GM18498 (cell line): ENCODE results near the gene FXR2.
"Not testable (repeated sequence)": the region's sequence is repeated elsewhere in the genome, so short reads cannot be mapped to it uniquely, and the experiment has no call there.

Experiments used
- ATAC-seq: cut with Tn5 transposase; IDR thresholded peaks from one replicate; pipeline ENCODE4 v1.9.1; 2021; ENCODE audit warnings: mild to moderate bottlenecking, moderate library complexity; ENCODE audit not compliant: unreplicated experiment

Gene FXR2

DNA sequence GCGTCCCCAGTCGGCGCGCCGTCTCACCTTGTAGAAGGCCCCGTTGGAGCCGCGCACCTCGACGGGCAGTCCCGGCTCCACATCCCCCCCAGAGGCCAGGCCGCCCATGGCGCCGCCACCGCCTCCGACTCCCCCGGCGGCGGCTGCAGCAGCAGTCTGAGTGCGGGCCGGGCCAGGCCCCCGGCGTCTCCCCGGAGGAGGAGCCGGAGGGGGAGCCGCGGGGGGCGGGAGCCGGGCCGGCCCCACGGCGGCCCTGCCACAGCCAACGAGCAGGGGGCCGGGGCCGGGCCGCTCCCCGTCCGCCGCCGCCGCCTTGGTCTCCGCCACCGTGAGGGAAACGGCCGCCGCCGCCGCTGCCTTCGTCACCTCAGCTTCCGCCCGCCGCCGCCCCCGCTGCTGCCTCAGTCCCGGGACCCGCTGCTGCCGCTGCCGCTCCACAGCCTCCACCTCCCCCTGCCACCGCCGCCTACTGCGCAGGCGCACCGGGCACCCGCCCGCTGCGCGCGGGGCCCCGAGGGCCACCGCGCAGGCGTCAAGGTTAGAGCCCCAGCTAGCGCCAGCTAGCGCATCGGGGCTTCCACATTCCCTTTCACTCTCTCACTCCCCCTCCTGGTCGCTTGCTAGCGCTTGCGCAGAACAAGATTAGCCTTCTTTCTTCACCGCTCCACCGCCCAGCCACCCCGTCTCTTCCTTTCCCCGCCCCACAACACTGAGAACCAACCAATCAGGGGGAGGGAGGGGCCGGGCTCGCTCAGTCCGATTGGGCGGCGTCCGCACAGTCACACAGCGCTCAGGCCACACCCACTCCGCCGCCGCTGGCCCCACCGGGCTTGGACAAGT lies at the start of gene FXR2:
TSS of gene FXR2 (minus strand) at position 473 of the 840 bp plus-strand sequence. CDS start at position 108, 365 bp downstream.
- peak; percentile 84 for ATAC-seq

DNA sequence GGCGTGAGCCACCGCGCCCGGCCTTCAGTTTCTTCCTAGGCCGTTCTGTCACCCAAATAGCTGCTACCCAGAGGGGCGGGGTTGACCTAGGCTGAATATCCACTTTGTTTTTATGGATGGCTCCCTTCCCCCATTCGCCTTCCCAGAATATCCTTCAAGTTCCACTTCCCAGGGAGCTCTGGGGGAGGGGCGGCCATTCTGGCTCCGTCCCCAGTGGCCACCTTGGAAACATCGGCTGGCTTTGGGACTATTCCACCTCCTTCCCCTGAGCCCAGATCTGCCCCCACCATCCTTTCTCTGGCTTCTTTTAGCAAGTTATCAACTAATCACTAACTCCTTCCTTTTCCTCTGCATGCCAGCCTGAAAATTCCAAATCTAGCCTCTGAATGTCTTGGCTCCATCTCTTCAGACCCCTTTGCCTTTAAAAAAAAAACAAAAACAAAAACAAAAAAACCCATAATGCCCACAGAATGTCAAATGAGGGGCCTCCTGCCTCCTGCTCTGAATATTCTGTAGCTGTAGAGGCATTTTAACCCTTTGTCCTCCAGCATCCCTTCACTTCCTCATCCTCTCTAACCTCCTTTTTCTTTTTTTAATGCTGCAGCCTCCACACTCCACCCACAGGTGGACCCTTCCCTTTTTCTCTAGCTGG lies 42.4 kb upstream of the FXR2 start:
- no peak for ATAC-seq

DNA sequence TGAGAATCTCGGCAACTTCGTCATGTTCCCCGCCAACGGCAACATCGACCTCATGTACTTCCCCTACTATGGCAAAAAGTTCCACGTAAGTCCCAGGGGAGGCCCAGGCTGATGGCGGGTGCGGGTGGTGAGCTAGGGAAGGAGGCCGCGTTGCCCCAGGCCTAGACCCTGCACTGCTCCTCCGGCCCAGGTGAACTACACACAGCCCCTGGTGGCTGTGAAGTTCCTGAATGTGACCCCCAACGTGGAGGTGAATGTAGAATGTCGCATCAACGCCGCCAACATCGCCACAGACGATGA lies 40.8 kb upstream of the FXR2 start:
- no peak for ATAC-seq

DNA sequence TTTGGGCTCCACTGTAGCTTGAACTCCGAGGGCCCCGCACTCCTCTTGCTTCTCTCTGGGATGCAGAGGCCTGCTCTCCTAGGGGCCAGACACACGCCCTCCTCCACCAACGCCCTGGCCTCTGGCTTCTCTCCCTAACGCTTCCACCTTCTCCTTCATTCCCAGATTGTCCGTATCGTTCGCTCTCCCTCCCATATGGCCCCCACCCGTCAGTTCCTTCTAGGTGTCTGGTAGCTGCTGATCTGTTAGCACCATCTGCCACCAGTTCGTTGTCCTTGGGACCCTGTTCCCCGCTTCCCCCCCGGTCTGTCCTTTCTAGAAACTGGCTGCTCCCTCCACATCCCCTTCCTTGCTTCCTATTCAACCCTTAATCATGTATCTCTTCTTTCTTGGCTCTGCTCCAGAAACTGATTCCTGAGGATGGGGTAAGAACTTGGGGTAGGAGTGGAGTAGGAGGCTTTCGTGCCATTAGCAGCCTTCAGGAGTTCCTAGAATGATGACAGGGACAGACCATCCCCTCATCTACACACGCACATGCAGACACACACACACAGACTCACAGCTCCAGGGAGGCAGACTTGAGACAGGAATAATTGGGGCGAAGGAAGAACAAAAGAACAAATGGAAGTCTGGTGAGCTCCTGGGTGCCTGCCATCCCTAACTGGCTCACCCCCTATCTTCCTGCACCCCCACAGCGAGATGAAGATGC lies 40.3 kb upstream of the FXR2 start:
- ATAC-seq: no peak

DNA sequence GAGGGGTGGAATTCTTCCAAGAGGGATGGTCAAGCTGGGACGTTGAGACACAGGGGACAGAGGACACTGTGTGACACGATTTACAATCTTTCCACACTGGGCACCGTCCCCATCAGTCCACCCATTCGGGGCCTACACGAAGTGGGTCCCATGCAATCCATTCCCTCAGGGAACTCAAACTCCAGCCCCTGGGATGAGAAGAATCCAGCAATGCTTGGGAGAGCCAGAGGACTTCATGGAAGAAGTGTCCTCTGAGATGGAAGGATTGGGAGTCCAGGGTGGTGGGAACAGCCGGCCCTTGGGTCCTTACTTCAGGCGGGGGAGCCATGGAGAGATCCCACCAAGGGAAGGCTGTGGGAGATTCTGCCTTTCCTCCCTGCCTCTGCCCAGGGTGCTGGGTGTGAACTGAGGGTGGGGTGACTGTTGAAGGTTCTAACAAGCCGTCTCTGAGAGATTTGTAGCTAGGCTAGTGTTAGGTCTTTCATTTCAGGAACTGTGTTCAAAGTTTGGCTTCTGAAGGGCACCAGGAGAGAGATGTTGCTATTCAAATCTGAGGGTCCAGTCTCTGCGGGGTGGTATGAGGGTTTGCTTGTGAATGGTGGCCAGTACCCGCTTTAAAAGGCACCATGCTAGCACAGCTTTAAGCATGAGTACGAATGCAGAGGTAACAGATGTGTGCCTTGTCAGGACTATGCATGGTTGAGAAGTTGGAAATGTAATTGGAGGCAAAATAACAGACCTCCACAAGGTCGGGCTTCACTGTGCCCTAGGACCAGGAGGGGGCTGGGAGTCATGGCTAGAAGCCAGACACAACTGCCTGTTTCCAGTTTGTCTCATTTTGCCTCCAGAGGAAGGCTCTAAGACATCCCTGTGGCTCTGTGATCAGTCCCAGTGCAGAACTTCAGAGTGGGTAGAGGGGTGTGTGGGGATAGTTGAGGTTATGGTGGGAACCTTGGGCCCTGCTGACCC lies 38.0 kb upstream of the FXR2 start:
- ATAC-seq: no peak

DNA sequence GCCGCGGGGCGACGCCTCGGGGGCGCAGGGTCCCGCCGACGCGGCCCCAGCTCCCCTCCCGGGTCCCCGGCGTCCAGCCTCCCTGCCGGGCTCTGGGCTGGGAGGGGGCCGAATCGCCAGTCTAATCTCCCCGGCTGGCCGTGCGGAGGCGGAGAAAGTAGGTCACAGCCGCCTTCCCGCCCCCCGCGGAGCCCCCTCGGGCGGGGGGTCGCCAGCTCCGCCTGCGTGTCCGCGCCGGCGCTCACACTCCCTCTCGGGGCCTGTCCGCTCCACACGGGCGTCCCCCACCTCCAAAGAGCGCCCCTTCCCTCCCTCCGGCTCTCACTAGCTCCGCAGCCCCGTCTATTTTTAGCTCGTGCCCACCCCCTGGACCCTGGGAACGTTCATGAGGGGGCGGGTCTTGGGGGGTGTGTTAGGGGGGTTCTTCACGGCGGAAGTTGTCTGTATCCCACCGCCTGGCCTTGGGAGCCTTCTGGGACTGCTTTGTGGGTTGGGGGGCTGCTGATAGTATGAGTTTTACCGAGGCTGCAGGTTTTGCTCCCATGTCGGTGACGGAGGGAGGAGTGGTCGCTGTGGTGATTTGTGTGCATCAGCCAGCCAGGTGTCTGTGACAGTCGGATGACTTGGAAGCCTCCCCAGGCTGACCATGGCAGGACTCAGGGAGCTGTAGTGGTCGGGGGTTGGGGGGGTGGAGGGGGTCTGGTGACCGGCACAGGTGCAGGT lies 37.1 kb upstream of the FXR2 start:
- ATAC-seq: no peak

DNA sequence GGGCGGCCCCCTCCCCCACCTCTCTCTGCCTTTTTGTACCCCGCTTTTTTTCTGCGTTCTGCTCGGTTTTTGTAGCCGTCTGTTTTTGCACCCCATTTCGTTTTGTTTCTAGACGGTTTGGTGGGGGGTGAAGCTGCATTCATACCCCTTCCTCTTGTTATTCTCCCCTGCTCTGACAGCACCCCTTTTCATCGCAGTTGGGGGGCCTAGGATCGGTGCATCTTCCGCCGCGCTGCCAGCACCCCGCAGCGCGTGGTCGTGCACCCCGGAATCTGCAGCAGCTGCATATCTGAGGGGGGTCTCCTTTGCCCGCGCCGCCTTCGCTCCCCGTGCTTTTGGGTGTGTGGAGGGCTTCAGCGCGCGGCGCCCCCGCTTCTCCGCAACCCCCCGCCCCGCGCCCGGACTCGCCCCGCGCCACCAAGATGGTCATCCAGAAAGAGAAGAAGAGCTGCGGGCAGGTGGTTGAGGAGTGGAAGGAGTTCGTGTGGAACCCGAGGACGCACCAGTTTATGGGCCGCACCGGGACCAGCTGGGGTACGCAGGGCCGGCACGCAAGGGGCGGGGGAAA lies 36.5 kb upstream of the FXR2 start:
- ATAC-seq: no peak

DNA sequence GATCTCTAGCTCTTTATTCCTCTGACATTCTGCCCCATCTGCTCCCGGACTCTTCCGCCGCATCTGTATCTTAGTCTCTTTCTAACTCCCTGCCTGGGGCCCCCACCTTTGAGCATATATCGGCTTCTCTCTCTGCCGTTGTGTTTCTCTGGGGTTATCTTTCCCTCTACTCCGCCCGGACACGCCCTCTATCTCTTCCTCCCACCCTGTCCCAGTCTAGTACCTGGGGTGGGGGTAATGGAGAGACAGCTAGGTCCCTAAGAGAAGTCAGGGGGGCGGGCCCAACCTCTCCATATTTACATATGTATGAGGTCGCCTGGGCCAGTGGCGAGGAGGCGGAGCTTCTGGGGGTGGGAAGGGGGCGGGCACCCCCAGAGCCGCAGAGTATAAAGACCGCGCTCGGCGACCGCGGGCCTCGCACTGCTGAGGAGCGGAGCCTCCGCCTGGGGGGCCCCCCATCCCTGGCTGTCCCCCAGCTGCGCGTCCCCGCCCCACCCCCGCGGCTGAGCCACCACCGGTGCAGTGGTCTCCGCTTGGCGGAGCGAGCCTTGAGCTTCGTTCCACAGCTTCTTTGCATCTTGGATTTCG lies 35.9 kb upstream of the FXR2 start, which contains the start of gene ATP1B2:
TSS of gene ATP1B2 (plus strand) at position 418 of the 588 bp plus-strand sequence. CDS start 593 bp downstream, outside the sequence.
- peak; percentile 56 for ATAC-seq

DNA sequence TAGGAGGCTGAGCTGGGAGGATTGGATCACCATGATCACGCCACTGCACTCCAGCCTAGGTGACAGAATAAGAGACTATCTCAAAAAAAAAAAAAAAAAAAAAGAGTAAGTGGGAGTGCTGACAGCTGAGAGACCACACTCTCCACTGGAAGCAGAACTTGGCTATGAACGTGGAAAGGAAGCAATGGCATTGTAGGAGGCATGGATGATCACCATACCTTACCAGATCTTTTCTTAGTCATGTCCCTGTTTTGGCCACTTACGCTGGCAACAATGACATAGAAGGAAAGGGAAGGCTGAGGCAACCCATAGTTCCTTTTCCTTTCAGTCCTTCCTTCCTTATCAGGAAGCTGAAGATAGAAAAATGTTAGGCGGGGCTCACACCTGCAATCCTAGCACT lies 32.3 kb upstream of the FXR2 start:
- ATAC-seq: no peak

DNA sequence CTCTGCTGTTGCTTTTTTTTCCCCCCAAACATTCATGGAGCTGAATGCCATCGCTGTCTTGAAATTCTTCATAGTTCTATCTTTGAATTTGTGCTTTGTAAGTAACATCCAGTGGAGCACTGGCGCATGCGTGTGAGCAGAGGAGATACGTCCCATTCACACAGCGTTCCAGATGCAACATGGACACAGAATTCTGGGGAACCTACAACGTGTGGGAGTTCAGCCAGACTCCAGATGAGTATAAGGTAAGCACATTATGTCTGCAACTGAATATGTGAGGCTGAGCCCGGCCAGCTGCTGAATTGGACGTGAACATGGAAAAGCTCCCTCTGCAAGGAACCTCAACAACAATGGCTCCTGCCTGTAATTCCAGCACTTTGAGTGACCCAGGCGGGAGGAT lies 31.8 kb upstream of the FXR2 start:
- no peak for ATAC-seq

DNA sequence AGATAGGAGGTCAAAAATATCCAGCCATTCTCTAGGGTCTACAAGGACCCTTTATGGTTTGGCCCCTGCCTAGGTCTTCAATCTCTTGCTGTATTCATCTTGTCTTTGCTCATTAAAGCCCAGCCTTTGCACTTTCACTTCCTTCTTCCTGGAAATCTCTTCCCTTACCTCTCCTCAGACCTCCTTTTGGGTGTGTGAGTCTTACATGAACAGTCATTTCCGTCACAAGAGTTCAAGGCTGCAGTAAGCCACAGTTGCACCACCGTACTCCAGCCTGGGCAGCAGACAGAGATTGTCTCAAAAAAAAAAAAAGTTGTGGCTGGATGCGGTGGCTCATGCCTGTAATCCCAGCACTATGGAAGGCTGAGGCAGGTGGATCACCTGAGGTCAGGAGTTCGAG lies 30.1 kb upstream of the FXR2 start:
- no peak for ATAC-seq

DNA sequence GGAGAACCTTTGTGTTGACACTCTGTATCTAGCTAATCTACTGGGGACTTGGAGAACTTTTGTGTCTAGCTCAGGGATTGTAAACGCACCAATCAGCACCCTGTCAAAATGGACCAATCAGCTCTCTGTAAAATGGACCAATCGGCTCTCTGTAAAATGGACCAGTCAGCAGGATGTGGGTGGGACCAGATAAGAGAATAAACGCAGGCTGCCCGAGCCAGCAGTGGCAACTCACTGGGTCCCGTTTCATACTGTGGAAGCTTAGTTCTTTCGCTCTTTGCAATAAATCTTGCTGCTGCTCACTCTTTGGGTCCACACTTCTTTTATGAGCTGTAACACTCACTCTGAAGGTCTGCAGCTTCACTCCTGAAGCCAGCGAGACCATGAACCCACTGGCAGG lies 26.9 kb upstream of the FXR2 start:
- not testable (repeated sequence) for ATAC-seq

DNA sequence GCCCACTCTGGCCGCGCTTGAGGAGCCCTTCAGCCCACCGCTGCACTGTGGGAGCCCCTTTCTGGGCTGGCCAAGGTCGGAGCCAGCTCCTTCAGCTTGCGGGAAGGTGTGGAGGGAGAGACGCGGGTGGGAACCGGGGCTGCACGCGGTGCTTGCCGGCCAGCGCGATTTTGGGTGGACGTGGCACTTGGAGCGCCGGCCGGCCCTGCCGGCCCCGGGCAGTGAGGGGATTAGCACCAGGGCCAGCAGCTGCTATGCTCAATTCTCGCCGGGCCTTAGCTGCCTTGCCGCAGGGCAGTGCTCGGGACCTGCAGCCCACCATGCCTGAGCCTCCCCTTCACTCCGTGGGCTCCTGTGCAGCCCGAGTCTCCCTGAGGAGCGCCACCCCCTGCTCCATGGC lies 26.1 kb upstream of the FXR2 start:
- ATAC-seq: no peak

DNA sequence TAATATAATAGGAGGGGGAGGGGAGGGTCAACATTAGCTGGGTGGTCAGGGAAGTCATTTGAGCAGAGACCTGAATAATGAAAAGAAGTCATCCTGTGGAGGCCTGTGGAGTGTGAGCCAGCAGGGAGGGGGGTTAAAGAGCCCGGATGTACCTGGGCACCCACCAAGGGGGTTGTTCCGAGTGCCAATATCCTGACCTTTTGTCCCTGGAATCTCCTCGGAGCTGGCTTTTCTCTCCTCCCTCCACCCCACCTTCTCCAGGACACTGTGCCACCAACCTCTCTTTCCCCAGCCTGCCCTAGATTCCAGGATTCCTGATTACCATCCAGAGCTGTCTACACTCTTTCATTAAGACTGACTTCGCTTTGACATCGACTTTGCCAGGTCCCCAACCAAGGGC lies 21.5 kb upstream of the FXR2 start:
- ATAC-seq: no peak

DNA sequence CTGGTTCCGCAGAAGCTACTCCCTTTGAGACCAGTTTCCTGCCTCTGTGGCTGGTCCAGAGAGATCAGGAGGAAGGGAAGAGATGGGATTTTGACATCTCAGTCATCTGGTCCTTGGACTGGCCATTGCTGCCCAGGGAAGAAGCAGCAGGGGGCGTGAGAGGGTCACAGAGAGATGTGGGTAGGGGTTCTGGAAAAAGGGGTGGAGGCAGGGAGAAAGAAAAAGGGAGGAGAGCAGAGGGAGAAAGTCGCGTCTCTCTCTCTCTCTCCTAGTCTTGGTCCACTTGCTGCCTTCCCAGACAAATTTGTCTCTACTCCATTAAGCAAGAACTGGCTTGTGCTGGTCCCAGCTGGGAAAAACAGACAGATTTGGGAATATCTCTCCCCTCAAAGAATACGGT lies 19.7 kb upstream of the FXR2 start:
- no peak for ATAC-seq

DNA sequence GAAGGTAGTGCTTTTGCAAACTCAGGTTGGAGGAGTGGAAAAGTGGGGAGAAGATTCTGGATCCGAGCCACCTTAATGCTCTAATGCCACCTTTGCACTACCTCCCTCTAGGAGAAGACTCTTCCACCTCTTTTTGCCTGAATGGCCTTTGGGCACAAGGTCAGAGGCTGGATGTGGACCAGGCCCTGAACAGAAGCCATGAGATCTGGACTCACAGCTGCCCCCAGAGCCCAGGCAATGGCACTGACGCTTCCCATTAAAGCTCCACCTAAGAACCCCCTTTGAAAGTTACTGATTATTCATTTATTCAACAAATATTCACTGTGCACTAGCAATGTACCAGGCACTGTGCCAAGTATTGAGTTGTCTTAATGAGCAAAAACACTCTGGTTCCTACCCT lies 18.4 kb upstream of the FXR2 start:
- no peak for ATAC-seq

DNA sequence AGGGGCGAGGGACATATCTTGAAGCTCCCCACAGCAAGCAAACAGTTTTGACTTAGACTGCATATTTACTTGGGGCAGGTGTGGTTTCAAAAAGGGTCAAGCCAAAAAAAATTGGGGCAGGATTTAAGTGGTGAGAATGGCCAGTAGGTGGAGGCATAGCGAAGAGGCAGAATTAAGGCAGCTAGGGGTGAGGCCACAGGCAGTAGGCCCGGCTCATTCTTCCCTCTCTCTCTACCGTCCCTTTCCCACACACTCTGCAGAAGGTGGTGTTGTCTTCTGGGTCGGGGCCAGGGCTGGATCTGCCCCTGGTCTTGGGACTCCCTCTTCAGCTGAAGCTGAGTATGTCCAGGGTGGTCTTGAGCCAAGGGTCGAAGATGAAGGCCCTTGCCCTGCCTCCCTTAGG lies 17.8 kb upstream of the FXR2 start:
- ATAC-seq: no peak

DNA sequence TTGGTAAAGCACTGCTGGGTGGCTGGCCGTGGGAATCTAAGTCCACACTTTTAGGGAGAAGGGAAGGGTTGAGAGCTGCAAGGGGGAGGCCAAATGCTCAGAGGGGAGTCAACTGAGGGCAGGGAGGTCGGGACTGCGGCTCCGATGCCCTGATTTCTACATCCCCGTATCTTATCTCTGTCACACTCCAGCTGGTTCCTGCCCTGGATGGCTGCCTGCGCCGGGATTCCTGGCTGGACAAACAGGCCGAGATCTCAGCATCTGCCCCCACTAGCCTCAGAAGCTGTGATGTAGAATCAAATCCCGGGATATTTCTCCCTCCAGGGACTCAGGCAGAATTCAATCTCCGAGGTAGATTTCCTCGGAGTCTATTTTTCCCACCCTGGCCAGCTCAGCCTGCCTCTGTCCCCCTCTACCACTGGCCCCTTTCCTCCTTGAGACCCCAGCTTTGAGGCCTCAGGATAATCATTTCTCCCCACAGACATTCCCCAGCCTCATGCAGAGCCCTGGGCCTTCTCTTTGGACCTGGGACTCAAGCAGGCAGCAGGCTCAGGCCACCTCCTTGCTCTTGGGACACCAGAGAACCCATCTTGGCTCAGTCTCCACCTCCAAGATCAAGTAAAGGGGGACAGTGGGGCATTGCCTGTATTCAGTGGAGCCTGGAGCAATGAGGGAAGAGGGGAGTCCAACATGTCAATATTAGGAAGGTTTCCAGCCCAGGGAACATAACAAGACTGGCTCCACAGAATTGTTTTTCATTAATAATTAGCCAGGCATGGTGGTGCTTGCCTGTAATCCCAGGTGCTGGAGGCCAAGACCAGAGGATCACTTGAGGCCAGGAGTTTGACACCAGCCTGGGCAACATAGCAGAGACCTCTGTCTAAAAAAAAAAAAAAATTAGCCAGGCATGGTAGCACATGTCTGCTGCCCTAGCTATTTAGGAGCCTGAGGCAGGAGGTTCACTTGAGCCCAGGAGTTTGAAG lies 17.0 kb upstream of the FXR2 start:
- ATAC-seq: no peak
